ENCODE results near the gene MYBL2. TPM values are rescaled to one million over a fixed set of nuclear protein-coding genes. Genes with fewer than 3 reads are reported as not detected.
"Not testable (repeated sequence)": the region's sequence is repeated elsewhere in the genome, so short reads cannot be mapped to it uniquely, and the experiment has no call there.

The MYBL2 gene
- total RNA-seq, 1 donor from 2014 or later: under 0.01 TPM

DNA sequence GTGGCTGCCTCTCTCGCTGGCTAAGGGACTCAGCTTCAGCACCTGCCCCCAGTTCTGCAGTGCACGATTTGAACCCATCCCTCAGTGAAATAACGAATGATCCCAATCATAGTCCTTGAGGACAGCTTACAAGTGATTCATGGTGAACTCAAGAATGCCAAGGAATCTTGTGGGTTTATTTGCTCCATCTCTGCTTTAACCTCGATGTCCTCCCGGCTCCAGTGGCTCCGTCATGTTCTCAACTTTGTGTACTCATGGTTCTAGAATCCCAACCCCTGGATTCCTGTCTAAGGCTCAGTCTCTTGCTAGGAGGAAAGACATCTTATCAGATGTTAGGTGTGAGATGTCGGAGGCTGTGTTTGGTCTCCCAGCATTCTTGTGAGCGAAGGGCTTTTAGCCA is 88.9 kb downstream of the MYBL2 start:
- DNase-seq (ENCODE audit: low read depth): no peak
- no peak for FAIRE-seq
- Histone ChIP-seq H3K27me3 (ENCODE audit: control insufficient read depth, insufficient read depth, low read length) (no peaks in the 10 kb centered on the region), H3K36me3 (ENCODE audit: control insufficient read depth, insufficient read depth, low read length) (no peaks in the 10 kb centered on the region), H3K4me3 (ENCODE audit: low read depth, low read length) (no peak overlapping the region)
- TF ChIP-seq, protein P1, sequence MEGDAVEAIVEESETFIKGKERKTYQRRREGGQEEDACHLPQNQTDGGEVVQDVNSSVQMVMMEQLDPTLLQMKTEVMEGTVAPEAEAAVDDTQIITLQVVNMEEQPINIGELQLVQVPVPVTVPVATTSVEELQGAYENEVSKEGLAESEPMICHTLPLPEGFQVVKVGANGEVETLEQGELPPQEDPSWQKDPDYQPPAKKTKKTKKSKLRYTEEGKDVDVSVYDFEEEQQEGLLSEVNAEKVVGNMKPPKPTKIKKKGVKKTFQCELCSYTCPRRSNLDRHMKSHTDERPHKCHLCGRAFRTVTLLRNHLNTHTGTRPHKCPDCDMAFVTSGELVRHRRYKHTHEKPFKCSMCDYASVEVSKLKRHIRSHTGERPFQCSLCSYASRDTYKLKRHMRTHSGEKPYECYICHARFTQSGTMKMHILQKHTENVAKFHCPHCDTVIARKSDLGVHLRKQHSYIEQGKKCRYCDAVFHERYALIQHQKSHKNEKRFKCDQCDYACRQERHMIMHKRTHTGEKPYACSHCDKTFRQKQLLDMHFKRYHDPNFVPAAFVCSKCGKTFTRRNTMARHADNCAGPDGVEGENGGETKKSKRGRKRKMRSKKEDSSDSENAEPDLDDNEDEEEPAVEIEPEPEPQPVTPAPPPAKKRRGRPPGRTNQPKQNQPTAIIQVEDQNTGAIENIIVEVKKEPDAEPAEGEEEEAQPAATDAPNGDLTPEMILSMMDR (IDR thresholded peaks at IDR 0.05; ENCODE audit: insufficient read depth, low read length, severe bottlenecking): no peak

GRCh38 chr20:43757888-43758287 is 91.0 kb downstream of the MYBL2 start:
- H3K4me3 ChIP-seq (ENCODE audit: low read depth, low read length); H3K36me3 ChIP-seq (ENCODE audit: control insufficient read depth, insufficient read depth, low read length); DNase-seq (ENCODE audit: low read depth); FAIRE-seq; H3K27me3 ChIP-seq (ENCODE audit: control insufficient read depth, insufficient read depth, low read length): not testable (repeated sequence)

DNA sequence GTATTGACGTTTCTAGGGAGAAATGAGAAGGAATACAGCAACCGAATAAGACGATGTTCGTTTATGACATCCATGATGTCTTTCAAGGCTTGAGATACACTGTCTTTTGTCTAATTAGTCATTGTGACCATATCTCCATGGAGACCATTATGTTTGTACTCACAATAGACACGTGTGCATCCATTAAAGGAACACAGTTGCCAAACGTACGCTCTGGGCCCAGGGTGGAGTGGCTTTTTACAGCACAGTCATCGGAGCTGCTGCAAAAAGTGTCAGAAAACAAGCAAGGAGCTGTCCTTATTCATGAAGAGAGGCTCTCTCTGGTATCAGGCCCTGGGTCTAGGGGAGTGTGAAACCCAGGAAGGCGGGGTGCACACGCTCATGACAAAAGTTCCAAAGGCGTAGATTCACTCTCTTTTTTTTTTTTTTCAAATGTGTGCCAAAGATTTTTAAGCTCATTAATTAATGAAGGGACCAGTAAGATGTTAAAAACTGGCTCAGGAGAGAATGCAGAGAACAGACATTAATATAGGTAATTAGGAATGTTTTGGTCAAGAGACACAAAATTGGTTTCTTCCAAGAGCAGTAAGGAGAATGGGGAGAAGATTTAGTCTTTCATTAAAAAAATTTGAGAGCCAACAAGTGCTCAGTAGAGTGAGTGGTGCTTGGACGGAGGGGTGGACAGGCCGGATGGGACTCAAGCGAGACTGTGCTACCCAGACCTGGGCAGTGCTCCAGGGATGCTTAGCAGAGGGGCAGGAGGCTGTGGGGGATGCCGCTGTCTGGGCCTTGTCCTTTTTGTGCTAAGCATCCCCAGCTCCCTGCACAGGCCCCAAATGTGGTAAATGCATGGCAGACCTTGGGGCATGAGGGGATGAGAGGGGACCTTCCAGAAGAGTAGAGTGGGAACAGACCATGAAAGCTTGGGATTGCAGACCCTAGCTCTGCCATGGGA is 94.7 kb downstream of the MYBL2 start:
- TF ChIP-seq, protein P1 (IDR thresholded peaks at IDR 0.05; ENCODE audit: insufficient read depth, low read length, severe bottlenecking): no peak
- Histone ChIP-seq H3K36me3 (ENCODE audit: control insufficient read depth, insufficient read depth, low read length) (no peaks in the 10 kb centered on the region), H3K4me3 (ENCODE audit: low read depth, low read length) (no peak overlapping the region), H3K27me3 (ENCODE audit: control insufficient read depth, insufficient read depth, low read length) (peaks cover 11% of the 10 kb centered on the region)
- no peak for DNase-seq (ENCODE audit: low read depth)
- no peak for FAIRE-seq

DNA sequence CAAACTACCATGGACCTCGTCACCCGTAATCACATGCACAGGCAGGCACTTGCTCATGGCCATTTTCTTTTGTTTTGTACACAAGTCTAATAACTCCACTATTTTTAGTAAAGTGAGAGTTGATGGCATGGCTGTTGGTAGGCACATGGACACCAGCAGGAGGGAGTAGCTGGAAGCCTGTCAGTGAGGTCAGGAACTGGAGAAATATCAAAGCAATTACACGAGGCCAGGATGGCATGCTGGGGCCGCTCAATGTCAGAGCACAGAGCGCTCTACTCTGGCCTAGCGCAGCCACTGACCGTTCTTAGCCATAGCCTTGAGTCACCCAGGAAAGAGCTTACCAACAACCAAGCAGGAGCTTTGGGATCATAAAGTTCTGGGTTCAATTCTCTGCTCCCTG is 96.0 kb downstream of the MYBL2 start:
- no peak overlapping the region for H3K4me3 ChIP-seq (ENCODE audit: low read depth, low read length)
- no peaks in the 10 kb centered on the region for H3K36me3 ChIP-seq (ENCODE audit: control insufficient read depth, insufficient read depth, low read length)
- TF ChIP-seq, protein P1 (IDR thresholded peaks at IDR 0.05; ENCODE audit: insufficient read depth, low read length, severe bottlenecking): no peak
- DNase-seq (ENCODE audit: low read depth) (no peak), FAIRE-seq (no peak)
- H3K27me3 ChIP-seq (ENCODE audit: control insufficient read depth, insufficient read depth, low read length): peaks cover 11% of the 10 kb centered on the region

- TF ChIP-seq, protein P1 (IDR thresholded peaks at IDR 0.05; ENCODE audit: insufficient read depth, low read length, severe bottlenecking): no peak
- Histone ChIP-seq H3K27me3 (ENCODE audit: control insufficient read depth, insufficient read depth, low read length) (peaks cover 11% of the 10 kb centered on the region), H3K4me3 (ENCODE audit: low read depth, low read length) (no peak overlapping the region), H3K36me3 (ENCODE audit: control insufficient read depth, insufficient read depth, low read length) (no peaks in the 10 kb centered on the region)
- DNase-seq (ENCODE audit: low read depth): no peak
- FAIRE-seq: no peak
Measured at GRCh38 chr20:43765916-43766315, 99.0 kb downstream of the MYBL2 start.

Other genes with a start within 250 kb of the MYBL2 start
- gene SRSF6, start 209.2 kb upstream of the MYBL2 start, total RNA-seq: 34.5 and 37.1 TPM in 2 replicates
- gene L3MBTL1, start 159.4 kb upstream of the MYBL2 start, total RNA-seq: 5.0 and 5.6 TPM in 2 replicates
- gene SGK2, start 108.1 kb upstream of the MYBL2 start, total RNA-seq: 0.38 and 0.53 TPM in 2 replicates
- 22.6 and 23.8 TPM in 2 replicates for gene IFT52, start 76.2 kb upstream of the MYBL2 start, total RNA-seq
- gene GTSF1L, start 59.9 kb downstream of the MYBL2 start, total RNA-seq: not detected in 2 replicates
- gene TOX2, start 247.7 kb downstream of the MYBL2 start, total RNA-seq: not detected in 2 replicates